ENCODE data around the gene ABHD16A. TPM values are rescaled to one million over a fixed set of nuclear protein-coding genes. Genes with fewer than 3 reads are reported as not detected.

ABHD16A gene
- 37.9 and 40.5 TPM in 2 replicates for total RNA-seq

DNA sequence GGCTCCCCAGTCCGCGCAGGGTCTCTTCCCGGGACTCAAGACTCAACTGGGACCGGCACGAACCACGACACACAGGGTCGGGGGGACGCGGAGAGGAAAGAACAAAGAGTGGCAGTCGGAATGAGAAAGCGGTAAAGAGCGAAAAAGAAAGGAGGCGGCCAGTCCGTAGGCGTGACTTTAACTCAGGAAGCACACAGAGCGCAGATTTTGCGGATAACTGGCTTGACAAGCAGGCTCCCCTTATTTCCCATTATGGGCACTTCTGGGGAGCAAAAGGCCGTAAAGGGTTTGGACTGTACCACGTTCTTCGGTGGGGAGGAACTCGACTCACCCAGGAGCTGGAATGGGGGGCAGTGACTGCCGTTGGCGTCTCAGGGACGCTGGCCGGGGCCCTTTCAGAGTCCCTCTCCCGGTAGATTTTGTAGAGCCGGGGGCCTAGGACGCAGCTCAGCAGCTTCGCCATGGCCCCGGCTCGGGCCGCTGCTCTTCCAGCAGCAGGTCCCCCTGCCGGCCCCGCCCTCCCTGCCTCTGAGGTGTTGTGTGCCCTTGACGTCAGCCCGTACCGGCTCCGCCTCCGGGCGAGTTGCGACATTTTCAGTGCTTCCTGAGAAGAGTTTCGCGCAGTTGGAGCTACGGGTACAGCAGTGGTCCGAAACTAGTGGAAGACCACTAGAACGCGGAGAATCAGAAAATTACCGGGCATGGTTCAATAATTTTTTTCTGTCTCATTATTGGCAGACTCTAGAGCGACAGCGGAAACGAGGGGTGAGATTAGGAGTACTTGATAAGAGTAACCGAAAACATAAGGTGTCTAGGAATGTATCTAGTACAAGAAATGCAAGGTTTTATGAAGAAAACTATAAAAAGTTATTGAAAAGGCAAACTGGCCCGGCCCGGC, at the start of gene ABHD16A:
Gene ABHD16A (minus strand): TSS at position 506 of the 898 bp plus-strand sequence. CDS start 43 bp downstream, at position 463.

GRCh38 chr6:31739639-31740396, 36.7 kb upstream of the ABHD16A start, which contains the start of gene MSH5:
MSH5 (plus strand) TSS chr6:31740005; CDS start chr6:31740467, 462 bp downstream.

DNA sequence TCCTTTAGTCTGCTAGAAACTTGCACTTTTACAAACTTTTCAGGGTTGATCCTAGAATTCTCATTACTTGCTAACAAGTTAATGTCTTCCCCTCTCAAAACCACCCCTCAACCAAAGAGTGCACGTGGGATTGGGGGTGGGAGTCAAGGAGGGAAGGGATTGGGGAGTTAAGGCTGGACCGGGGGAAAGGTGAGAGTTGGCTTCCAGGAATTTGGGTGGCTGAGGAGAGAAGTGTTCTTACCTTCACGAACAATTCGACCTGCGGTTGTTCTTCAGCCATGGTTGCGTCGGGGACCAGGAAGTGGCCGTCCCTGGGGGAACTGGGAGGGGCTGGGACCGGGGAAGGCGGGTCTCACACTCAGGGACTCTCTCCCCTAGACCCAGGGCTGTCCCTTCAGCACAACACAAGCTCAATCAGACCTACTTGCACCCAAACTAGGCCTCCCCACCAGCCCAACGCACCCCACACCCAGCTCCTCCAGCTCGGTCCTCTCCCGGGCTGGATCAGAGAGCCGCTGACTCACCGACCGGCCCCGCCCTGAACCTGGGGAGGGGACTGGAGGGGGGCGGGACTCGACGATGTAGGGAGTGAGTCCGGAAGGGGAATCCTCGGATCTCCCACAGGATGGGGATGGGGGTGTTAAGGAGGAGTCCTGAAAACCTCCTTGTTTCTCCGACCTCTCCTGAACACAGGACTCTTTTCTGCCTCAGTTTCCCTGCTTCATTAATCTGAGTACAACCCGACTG, 33.1 kb upstream of the ABHD16A start, which contains the start of gene CLIC1:
Gene CLIC1 (minus strand): TSS at position 510 of the 747 bp plus-strand sequence. CDS start 230 bp downstream, at position 280.

DNA sequence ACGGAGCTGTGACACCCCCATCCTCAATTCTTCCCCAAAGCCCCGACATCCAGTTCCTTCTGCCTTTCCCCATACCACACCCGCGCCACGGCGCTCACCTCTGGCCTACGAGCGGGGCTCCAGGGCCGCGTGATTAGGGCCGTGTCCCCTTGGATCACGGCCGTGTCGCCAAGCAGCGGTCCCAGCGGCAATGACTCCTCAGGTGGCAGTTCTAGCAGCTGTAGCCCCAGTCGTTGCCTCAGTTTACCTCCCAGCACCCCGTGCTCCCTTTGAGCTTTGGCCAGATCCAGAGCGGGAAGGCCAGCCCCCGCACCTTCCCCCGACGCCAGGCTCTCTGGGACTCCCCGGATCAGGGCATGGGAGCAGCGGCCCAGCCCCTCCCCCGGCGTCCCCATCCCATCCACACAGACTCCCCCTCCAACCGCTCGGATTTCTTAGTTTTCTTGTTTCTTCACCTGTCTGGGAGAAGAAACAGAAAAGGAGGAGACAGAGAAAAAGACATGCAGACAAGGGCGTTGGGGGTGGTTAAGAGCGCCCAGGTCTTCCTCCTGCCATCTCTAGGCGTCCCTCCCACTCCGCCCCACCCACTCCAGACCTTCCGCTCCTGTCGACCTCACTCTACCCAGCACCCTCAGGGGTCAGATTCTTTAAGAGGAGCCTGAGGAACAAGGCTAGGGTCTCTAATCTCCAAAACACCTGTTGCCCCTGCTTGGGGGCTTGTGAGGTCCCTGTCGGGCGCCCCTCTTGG, 25.8 kb upstream of the ABHD16A start, which contains the start of gene DDAH2:
Gene DDAH2 (minus strand): TSS at position 533 of the 748 bp plus-strand sequence. CDS start 138 bp downstream, at position 395.

DNA sequence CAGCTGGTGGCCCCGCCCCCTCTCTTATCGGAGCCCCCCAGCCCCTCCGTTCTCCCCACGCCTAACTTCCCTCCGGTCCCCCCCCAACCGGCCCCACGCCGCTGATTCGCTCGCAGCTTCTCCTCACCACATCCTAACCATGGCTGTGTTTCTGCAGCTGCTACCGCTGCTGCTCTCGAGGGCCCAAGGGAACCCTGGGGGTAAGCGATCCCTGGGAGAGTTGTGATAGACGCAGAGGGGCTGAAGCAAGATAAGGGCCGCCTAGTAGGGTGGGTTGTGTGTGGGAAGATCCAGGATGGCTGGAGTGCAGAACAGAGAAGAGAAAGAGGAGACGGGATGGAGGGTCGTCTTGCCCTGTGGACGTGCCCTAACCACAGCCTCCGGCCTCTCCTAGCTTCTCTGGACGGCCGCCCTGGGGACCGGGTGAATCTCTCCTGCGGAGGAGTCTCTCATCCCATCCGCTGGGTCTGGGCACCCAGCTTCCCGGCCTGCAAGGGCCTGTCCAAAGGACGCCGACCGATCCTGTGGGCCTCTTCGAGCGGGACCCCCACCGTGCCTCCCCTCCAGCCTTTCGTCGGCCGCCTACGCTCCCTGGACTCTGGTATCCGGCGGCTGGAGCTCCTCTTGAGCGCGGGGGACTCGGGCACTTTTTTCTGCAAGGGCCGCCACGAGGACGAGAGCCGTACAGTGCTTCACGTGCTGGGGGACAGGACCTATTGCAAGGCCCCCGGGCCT, 20.3 kb upstream of the ABHD16A start, which contains the start of gene MPIG6B:
Gene MPIG6B (plus strand): TSS at position 129 of the 735 bp plus-strand sequence. CDS start 11 bp downstream, at position 140.

DNA sequence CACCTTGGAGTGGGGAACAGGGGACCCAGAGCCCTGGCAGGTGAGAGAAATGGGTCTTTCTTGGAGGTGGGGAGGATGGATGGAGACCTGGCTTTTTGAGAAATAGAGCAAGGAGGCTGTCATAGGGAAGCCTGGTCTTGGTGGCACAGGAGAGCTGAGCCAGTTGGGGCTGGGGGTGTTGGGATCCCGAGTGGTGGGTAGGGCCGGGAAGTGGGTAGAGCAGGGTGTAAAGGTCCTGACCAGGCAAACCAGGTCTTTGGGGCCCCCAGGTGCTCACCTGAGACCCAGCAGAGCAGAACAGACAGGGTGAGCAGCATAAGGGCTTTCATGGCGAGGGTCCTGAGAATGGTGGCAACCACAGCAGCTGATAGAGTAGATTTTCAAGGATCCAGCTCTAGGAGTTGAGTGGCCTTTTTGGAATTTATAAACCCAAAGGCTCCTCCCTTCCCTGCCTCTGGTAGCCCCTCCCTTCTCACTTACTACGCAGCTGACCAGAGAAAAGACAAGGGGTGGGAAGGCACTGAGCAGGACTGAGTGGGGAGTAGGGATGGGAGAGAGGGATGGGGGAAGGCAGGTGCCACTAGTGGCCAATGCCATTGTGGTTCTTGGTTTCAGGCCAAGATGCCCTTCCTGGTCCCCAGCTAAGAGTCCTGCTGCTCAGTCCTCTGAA, 18.4 kb upstream of the ABHD16A start, which contains the start of gene LY6G6C:
Gene LY6G6C (minus strand): TSS at position 396 of the 670 bp plus-strand sequence. CDS start 67 bp downstream, at position 329.

GRCh38 chr6:31715022-31715958, 12.2 kb upstream of the ABHD16A start, which contains the start of gene LY6G6D:
LY6G6D (plus strand) TSS chr6:31715348; CDS start chr6:31715356, 8 bp downstream.

DNA sequence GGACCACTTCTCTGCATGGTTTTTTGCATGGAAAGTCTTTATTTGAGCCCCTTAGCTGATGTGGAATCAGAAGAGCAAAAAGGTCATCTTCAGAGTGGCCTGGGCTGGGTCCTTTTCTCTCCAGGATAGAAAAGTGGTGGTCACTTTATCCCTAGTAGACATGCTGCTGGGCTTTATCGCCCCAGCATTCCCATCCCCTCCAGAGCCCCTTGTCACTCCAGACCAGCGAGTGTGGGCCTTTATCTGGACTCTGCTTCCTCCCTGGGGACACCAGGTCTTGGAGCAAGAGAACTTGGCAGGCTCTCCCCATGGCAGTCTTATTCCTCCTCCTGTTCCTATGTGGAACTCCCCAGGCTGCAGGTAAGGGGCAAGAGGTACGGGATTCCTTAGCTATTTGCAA, 3.5 kb upstream of the ABHD16A start, which contains the start of gene LY6G6F:
Gene LY6G6F (plus strand): TSS at position 268 of the 400 bp plus-strand sequence. CDS start 41 bp downstream, at position 309.

DNA sequence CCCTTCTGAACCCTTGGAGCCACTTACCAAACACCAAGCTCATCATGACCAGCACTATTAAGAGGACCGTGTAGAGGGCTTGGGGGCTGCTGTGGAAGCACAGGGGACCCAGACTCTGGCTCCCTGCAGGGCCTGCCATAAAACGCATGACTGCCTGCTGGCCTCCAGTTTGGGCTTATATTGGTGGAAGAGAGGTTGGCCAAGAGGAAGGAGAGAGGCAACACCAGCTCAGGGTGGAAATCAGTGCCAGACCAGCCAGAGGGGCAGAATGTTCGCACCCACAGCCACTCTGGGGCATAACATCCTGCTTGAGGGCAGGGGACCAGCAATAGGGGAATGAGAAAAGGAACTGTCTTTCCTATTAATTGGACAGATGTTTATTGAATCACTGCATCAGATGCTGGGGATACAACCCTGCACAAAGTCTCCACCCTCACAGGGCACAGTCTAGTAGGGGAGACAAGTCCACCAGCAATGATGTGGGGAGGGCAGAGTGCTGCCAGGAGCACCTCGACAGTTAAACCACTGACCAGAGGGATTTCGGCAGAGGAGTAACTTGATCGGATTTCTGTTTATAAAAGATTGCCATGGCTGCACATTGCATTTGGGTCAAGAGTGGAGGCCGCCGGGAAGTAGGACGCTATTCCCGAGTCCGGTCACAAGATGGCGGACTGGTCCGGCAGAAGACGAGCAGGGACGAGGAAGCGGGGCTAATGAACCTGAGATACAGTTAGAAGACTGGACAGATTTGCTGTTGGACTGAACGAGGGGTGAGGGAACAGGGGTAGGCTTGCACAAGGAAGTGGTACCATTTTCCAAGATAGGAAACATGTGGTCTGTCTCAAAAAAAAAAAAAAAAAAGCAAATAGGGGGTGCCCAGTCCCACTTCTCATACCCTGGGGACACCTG, 22.6 kb downstream of the ABHD16A start, which contains the start of gene LY6G5C:
Gene LY6G5C (minus strand): TSS at position 842 of the 909 bp plus-strand sequence. CDS start 694 bp downstream, at position 148.

DNA sequence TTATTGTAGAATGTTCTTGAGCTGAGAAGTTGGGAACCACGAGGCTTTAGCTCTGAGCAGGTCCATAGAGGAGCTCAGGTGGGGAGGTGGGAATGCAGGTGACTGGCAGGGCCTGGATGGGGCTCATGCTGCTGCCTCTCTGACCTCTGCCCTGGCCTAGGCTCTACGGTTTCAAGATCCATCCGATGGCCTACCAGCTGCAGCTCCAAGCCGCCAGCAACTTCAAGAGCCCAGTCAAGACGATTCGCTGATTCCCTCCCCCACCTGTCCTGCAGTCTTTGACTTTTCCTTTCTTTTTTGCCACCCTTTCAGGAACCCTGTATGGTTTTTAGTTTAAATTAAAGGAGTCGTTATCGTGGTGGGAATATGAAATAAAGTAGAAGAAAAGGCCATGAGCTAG, 33.4 kb downstream of the ABHD16A start, which contains the start of gene LY6G5B:
Gene LY6G5B (plus strand): TSS at position 301 of the 400 bp plus-strand sequence. CDS start 975 bp downstream, outside the sequence.

GRCh38 chr6:31665501-31666336, 37.4 kb downstream of the ABHD16A start, which contains the start of gene CSNK2B:
CSNK2B (plus strand) TSS chr6:31666080; CDS start chr6:31666832, 752 bp downstream.

DNA sequence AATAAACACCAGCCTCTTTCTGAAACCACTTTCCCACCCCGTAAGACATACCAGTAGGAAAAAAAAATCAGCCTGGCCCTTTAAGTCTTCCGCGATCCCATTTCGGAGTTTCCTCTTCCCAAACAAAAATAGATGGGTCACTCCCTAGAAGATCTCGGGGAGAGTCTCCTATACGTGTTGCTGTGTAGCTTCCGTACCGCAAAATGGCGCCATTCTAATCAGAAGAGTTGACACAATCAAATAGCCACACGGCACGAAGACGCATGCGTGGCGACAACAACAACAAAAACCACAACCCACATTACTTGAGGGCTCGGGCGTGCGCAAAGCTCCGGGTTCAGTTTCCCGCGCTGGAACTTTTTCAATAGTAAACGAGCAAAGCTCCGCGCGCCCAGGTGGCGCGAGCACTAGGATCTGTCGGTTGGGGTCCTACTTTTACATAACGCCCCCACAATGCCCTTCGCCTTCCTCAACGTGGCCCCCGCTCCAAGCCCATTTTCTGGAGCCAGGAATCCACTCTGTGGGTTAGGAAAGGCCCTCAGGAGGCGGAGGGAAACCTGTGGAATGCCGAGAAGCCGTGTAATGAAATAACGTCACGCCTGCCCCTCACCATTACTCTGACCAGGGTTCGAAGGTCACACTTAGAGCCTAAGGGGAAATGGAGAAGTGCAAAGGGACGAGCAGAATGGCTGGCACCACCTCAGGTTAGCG, 38.2 kb downstream of the ABHD16A start, which contains the start of gene GPANK1:
Gene GPANK1 (minus strand): TSS at position 208 of the 711 bp plus-strand sequence. CDS start 519 bp downstream, outside the sequence.

DNA sequence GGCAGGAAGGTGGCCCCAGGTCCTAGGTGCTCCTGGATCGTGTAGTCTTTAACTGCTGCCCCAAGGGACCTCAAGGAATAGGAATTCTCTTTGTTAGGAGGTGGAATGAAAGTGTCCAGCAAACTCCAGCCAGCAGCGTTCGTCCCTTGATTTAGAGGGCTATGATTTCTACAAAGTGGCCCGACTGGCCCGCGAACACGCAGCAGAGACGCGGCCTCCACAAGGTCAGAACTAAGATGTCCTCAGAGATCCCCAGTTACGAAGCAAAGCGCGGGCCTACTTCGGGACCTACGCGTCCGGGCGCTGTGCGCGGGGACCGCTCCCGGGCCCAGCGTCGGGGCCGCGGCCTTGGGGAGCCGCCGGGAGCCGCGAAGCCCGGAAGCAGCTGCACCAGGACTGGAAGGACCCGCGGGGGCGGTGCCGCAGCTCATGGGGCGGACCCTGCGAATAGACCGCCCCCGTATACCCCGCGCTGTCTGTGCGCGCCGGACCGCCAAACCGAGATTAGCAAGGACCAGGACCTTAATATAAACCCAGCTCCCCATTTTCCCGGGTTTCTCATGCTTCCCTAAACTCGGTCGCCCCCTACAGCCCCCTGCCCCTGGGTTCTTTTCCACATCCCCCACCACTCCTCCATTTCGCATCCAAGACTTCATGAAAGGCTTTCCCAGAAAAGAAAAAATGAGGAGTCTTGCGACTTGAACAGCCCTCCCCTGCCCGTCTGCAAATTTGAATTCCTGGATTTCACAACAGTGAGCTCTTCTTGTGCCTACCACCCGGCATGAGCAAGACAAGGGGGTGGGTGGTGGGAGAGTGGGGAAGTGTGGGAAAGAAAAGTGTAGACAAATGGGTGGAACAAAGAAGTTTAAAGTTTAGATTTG, 42.5 kb downstream of the ABHD16A start, which contains the start of gene C6orf47:
Gene C6orf47 (minus strand): TSS at position 398 of the 881 bp plus-strand sequence. CDS start 831 bp downstream, outside the sequence.

All from vein endothelial cell (primary cell).